ENCODE results near the gene MYO18A.
A peak's percentile ranks its signal among the peaks of the same experiment; 100 is the strongest.

The MYO18A gene

GRCh38 chr17:29116804-29117753 is 63.1 kb downstream of the MYO18A start:
- TF ChIP-seq CTCF (IDR thresholded peaks at IDR 0.05; ENCODE audit: low read length, missing control alignments), result peak; percentile 87
- DNase-seq (ENCODE audit: low read depth), result peak; percentile 72
- H3K4me3 ChIP-seq (replicated peaks; ENCODE audit: low read depth, low read length), result no peak overlapping the region

GRCh38 chr17:29115961-29116803 is 64.0 kb downstream of the MYO18A start:
- no peak overlapping the region for H3K4me3 ChIP-seq (replicated peaks; ENCODE audit: low read depth, low read length)
- peak; percentile 58 for DNase-seq (ENCODE audit: low read depth)
- peak; percentile 64 for TF ChIP-seq CTCF (IDR thresholded peaks at IDR 0.05; ENCODE audit: low read length, missing control alignments)

GRCh38 chr17:29115435-29115834 is 64.8 kb downstream of the MYO18A start:
- no peak overlapping the region for H3K4me3 ChIP-seq (replicated peaks; ENCODE audit: low read depth, low read length)
- no peak for DNase-seq (ENCODE audit: low read depth)
- no peak for TF ChIP-seq CTCF (IDR thresholded peaks at IDR 0.05; ENCODE audit: low read length, missing control alignments)

GRCh38 chr17:29114141-29114540 is 66.1 kb downstream of the MYO18A start:
- DNase-seq (ENCODE audit: low read depth), result no peak
- no peak for TF ChIP-seq CTCF (IDR thresholded peaks at IDR 0.05; ENCODE audit: low read length, missing control alignments)
- H3K4me3 ChIP-seq (replicated peaks; ENCODE audit: low read depth, low read length), result no peak overlapping the region

- no peak for DNase-seq (ENCODE audit: low read depth)
- no peak for TF ChIP-seq CTCF (IDR thresholded peaks at IDR 0.05; ENCODE audit: low read length, missing control alignments)
- no peak overlapping the region for H3K4me3 ChIP-seq (replicated peaks; ENCODE audit: low read depth, low read length)
Observed at GRCh38 chr17:29113334-29113733, 66.9 kb downstream of the MYO18A start.

- TF ChIP-seq CTCF (IDR thresholded peaks at IDR 0.05; ENCODE audit: low read length, missing control alignments), result no peak
- peak; percentile 38 for DNase-seq (ENCODE audit: low read depth)
- no peak overlapping the region for H3K4me3 ChIP-seq (replicated peaks; ENCODE audit: low read depth, low read length)
Observed at GRCh38 chr17:29112771-29113295, 67.4 kb downstream of the MYO18A start.
